Stimulated activated naive B cell treated with anti-CD40 and anti-IgM and Interleukin-4, amounts not matched to agents 10 μg/mL and 1 μg/mL and 100 μg/mL, for 72 hours (primary cell): ENCODE results near the gene CSPG5.

ENCODE experiments used
- ATAC-seq, 2 donors: fragments of 150-1000 bp; cut with Tn5 transposase; replicated peaks; 2 replicates each; pipeline ENCODE4 v1.10.0; 2021; ENCODE audit warnings: moderate library complexity in 1 of 2
- DNase-seq: peaks from one replicate; pipeline ENCODE4 v3.0.0; 2021
- H3K27ac Mint-ChIP-seq: one replicate; pipeline ENCODE4 v1.8.0; 2022; ENCODE audit warnings: mild to moderate bottlenecking, mixed read lengths
- H3K27me3 Mint-ChIP-seq, 2 donors: one replicate each; pipeline ENCODE4 v1.8.0; 2022; ENCODE audit warnings: mixed read lengths in 2 of 2
- H3K36me3 Mint-ChIP-seq, 2 donors: one replicate each; pipeline ENCODE4 v1.8.0; 2022; ENCODE audit warnings: mixed read lengths in 2 of 2, mild to moderate bottlenecking in 1 of 2
- H3K4me1 Mint-ChIP-seq, 2 donors: one replicate each; pipeline ENCODE4 v1.8.0; 2022; ENCODE audit warnings: mixed read lengths in 2 of 2, mild to moderate bottlenecking in 1 of 2
- H3K4me3 Mint-ChIP-seq, 2 donors: one replicate each; pipeline ENCODE4 v1.8.0; 2022; ENCODE audit warnings: mild to moderate bottlenecking in 2 of 2, mixed read lengths in 2 of 2, moderate library complexity in 1 of 2
- H3K9me3 Mint-ChIP-seq, 2 donors: one replicate each; pipeline ENCODE4 v1.8.0; 2022; ENCODE audit warnings: mixed read lengths in 2 of 2, mild to moderate bottlenecking in 1 of 2

Gene CSPG5

DNA sequence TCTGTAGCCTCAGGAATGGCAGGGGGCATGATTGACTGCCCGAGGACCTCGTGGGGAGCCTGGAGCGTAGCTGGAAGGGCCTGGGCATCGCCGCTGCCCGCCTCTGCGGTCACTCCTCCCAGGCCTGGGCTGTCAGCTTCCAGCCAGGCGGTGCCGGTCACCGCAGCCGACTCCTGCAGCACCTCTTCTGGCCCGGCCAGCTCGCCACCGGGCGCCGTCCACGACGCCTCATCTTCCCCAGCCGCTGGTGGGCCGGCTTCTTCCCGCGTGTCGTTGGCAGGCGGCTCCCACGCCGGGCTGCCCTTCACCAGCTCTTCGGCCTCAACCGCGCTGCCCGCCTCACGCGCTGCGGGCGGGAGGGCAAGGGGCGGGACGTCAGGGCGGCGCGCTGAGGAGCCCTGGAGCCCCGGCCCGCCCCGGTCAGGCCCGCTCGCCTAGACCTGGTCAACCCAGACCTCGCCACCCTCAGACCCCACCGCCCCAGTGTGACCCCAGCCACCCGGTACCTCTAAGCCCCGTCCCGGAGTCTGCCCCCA is 1.0 kb downstream of the CSPG5 start:
- peaks cover 39 to 56% of the 10 kb centered on the region in 2 donors for H3K27me3 Mint-ChIP-seq
- no peaks in the 10 kb centered on the region for H3K9me3 Mint-ChIP-seq
- H3K36me3 Mint-ChIP-seq = no peaks in the 10 kb centered on the region
- no peak for DNase-seq
- no peaks in the 10 kb centered on the region for H3K4me1 Mint-ChIP-seq
- H3K27ac Mint-ChIP-seq = no peak overlapping the region
- ATAC-seq = peak in 1 of 2 donors; percentile 26
- H3K4me3 Mint-ChIP-seq = peak overlapping the region; percentile 61 to 76

- Mint-ChIP-seq H3K4me1 (no peaks in the 10 kb centered on the region), H3K9me3 (no peaks in the 10 kb centered on the region), H3K36me3 (no peaks in the 10 kb centered on the region), H3K27ac (no peak overlapping the region), H3K27me3 (peaks cover 38 to 51% of the 10 kb centered on the region in 2 donors), H3K4me3 (no peak overlapping the region)
- no peak for ATAC-seq
- no peak for DNase-seq
Measured at GRCh38 chr3:47573190-47574172, 5.2 kb downstream of the CSPG5 start.

DNA sequence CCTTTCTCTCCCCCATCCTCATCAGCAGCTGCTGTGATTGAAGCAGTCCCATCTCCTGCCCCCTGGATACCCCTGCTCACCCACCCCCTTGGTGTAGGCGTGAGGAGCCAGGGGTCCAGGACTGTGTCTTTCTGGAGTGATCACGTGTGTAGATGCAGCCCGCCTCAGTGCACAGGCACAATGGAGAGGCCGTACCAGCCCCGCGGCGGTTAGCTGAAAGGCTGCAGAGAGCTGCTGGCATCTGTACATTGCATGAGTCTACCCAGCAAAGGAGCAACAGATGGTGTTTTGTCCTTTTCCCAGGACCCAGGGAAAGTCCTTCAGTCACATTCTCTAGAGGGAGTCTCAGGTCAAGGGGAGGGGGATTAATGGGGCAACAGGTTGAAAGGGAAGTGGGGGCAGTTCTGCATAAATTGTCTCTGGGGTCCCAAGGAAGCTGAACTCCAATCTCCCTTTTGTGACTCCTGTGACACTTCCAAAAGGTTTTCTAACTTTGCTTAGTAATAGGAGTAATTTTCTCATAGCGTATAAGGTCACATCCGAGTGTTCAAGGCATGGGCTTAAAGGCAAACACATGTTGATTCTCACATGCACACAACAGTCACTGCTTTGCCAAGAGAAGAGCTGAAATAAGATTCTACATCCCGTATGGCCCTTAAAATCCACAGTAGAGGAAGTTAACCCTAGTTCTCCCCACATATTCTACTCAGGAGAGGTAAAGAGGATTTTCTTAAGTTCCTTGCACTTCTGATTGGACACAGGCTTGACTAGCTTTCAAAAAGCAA is 7.1 kb downstream of the CSPG5 start:
- ATAC-seq (no peak), DNase-seq (no peak)
- Mint-ChIP-seq H3K9me3 (no peaks in the 10 kb centered on the region), H3K27me3 (peaks cover 37 to 38% of the 10 kb centered on the region in 2 donors), H3K4me1 (no peaks in the 10 kb centered on the region), H3K36me3 (no peaks in the 10 kb centered on the region), H3K27ac (no peak overlapping the region), H3K4me3 (no peak overlapping the region)

DNA sequence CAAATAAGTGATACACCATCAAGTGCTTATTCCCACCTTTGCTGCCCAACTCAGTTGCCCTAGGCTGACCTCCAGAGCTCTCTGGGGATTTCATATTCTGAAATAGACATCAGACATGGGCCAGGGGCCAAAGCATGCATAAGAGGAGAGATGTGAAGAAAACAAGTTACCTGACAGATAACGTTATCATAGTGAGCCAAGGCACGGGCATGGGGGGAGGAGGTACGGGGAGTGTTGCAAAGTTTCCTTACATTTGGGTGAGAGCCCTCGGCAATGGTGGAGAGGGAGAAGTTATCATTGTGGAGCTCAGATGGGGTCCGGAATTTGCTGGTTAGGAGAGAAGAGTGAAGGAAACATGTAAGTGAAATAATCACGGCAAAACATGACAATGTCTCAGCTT is 9.8 kb downstream of the CSPG5 start:
- no peaks in the 10 kb centered on the region for H3K36me3 Mint-ChIP-seq
- no peak for DNase-seq
- H3K4me1 Mint-ChIP-seq = no peaks in the 10 kb centered on the region
- peaks cover 26 to 33% of the 10 kb centered on the region in 2 donors for H3K27me3 Mint-ChIP-seq
- ATAC-seq = no peak
- H3K9me3 Mint-ChIP-seq = no peaks in the 10 kb centered on the region
- no peak overlapping the region for H3K27ac Mint-ChIP-seq
- H3K4me3 Mint-ChIP-seq = no peak overlapping the region

DNA sequence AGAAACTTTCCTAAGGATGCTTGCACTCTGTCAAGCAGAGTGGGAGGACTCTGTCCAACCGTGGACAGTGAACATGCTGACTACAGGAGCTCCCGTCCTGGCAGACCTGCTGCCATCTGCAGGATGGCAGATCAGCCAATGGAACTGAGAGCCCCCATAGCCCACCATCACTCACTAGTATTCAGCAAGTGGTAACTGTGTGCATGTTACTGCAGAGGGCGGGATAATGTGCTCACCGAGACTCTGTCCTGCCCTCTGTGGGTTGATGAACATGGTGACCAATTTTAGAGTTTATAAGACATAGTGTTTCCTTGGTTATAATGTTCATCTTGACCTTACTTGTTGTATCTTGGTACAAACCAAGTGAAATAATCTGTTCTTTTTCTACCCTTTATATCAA is 11.5 kb downstream of the CSPG5 start:
- Mint-ChIP-seq H3K9me3 (no peaks in the 10 kb centered on the region), H3K27ac (no peak overlapping the region), H3K36me3 (no peaks in the 10 kb centered on the region), H3K27me3 (peaks cover 11 to 15% of the 10 kb centered on the region in 2 donors), H3K4me3 (no peak overlapping the region), H3K4me1 (no peaks in the 10 kb centered on the region)
- ATAC-seq (no peak), DNase-seq (no peak)

DNA sequence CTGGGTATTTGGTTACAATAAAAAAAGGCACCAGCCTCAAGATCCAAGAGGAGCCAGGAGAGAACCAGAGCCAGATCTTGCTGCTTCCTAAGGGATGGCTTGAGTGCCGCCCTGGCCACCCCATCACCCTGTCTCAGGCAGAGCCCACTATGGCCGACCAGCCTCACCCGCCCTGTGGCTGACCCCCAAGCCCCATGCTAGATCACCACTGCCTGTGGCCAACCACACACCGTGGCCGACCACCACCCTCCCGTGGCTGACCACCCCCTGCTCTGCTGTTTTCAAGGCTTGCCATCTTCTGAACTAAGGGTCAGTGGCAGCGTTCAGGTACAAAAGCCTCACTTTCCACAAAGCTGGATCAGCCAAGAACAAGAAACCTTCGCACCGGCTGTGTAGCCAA is 12.0 kb downstream of the CSPG5 start:
- DNase-seq = no peak
- Mint-ChIP-seq H3K4me1 (no peaks in the 10 kb centered on the region), H3K9me3 (no peaks in the 10 kb centered on the region), H3K4me3 (no peak overlapping the region), H3K27ac (no peak overlapping the region), H3K27me3 (peaks cover 6 to 12% of the 10 kb centered on the region in 2 donors), H3K36me3 (no peaks in the 10 kb centered on the region)
- no peak for ATAC-seq

- H3K27ac Mint-ChIP-seq = no peak overlapping the region
- no peak overlapping the region for H3K4me3 Mint-ChIP-seq
- H3K4me1 Mint-ChIP-seq = no peaks in the 10 kb centered on the region
- DNase-seq (no peak), ATAC-seq (no peak)
- H3K9me3 Mint-ChIP-seq = no peaks in the 10 kb centered on the region
- no peaks in the 10 kb centered on the region for H3K36me3 Mint-ChIP-seq
- peaks cover 6 to 7% of the 10 kb centered on the region in 2 donors for H3K27me3 Mint-ChIP-seq
Measured at GRCh38 chr3:47565734-47566550, 12.7 kb downstream of the CSPG5 start.

DNA sequence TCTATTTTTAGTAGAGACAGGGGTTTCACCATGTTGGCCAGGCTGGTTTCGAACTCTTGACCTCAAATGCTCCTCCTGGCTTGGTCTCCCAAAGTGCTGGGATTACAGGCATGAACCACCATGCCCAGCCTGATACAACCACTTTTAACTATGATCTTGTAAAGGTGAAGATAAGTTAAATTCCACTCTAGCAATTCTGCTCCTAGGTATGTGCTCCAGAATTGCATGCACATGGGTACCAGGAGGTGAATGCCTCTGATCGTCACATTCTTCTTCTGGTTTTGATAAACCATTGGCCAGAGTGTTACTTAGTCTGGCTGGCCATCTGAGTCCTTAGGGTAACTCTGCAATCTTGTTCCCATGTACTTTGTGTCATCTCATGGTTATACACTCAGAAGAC is 22.3 kb downstream of the CSPG5 start:
- ATAC-seq (no peak), DNase-seq (no peak)
- Mint-ChIP-seq H3K9me3 (peaks cover 4 to 5% of the 10 kb centered on the region in 2 donors), H3K27ac (no peak overlapping the region), H3K36me3 (peaks cover 0 to 5% of the 10 kb centered on the region in 2 donors), H3K4me1 (no peaks in the 10 kb centered on the region), H3K27me3 (peaks cover 13 to 14% of the 10 kb centered on the region in 2 donors), H3K4me3 (no peak overlapping the region)

- Mint-ChIP-seq H3K27me3 (peaks cover 13 to 18% of the 10 kb centered on the region in 2 donors), H3K4me1 (no peaks in the 10 kb centered on the region), H3K4me3 (no peak overlapping the region), H3K36me3 (peaks cover 0 to 5% of the 10 kb centered on the region in 2 donors), H3K27ac (no peak overlapping the region), H3K9me3 (peaks cover 4 to 5% of the 10 kb centered on the region in 2 donors)
- ATAC-seq = no peak
- no peak for DNase-seq
Measured at GRCh38 chr3:47554335-47554734, 24.3 kb downstream of the CSPG5 start.

DNA sequence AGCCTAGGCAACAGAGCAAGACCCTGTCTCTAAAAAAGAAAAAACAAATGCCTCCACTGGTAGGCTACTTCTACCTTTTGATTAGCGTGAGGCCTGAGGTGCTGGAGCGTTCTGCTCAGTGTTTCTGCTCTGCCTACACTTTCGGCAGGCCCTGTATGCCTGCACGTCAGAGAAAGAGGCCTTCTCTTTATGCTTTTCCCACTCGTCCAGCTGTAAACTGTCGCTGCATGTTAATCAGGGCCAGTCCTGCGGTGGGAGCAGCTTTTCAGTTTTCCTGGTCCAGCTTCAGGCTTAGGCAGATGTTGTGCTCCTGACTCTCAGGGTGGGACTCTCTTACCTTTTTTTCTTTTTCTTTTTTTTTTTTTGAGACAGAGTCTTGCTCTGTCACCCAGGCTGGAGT is 25.3 kb downstream of the CSPG5 start:
- Mint-ChIP-seq H3K27ac (no peak overlapping the region), H3K4me3 (no peak overlapping the region), H3K4me1 (no peaks in the 10 kb centered on the region), H3K27me3 (peaks cover 13 to 18% of the 10 kb centered on the region in 2 donors), H3K9me3 (peaks cover 4 to 5% of the 10 kb centered on the region in 2 donors), H3K36me3 (peaks cover 0 to 5% of the 10 kb centered on the region in 2 donors)
- ATAC-seq (no peak), DNase-seq (no peak)

- H3K4me1 Mint-ChIP-seq = no peaks in the 10 kb centered on the region
- ATAC-seq (no peak), DNase-seq (no peak)
- H3K27ac Mint-ChIP-seq = no peak overlapping the region
- H3K9me3 Mint-ChIP-seq = no peaks in the 10 kb centered on the region
- H3K4me3 Mint-ChIP-seq = no peak overlapping the region
- H3K36me3 Mint-ChIP-seq = no peaks in the 10 kb centered on the region
- H3K27me3 Mint-ChIP-seq = no peaks in the 10 kb centered on the region
Measured at GRCh38 chr3:47542471-47543173, 36.0 kb downstream of the CSPG5 start.

DNA sequence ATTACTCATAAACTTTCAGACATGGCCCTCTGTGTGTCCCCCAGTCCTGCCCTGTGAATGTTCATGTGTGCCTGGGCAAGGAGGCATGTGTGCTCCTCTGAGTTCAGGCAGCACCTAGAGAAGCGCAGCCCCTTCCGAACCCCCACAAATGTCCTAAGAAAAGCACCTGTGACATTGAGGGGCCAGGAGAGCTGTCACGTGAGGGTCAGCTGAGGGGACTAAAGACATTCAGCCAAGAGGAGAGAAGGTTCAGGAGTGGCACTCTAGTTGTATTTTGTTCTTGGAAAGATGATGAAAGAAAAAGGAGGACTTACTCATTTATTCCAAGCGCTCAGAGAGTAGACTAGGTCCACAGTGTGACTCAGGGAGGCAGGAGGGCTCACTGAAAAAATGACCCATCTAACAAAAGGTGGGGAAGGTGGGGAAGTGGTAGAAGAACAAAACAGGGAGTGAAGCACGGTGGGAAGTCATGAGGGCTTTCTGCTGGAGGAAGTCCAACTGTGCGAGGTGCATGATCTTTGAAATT is 37.0 kb downstream of the CSPG5 start:
- Mint-ChIP-seq H3K4me1 (no peaks in the 10 kb centered on the region), H3K27me3 (no peaks in the 10 kb centered on the region), H3K27ac (no peak overlapping the region), H3K4me3 (no peak overlapping the region), H3K36me3 (no peaks in the 10 kb centered on the region), H3K9me3 (no peaks in the 10 kb centered on the region)
- ATAC-seq = no peak
- no peak for DNase-seq

DNA sequence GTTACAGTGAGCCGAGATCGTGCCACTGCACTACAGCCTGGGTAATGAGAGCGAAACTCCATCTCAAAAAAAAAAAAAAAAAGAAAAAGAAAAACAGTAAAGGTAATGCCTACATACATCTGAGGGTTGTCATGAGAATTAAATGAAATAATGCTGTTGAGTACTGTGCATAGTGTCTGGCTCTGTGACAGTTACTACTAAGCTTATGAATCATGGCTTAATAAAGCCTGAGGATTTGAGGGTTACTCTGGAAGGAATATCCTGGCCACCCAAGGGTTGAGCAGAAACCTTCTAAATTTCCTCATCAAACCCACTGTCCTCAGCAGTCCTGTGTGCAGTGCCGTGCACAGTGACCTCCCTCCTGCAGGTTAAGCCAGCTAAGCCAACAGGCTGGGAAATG is 38.4 kb downstream of the CSPG5 start:
- peaks cover 0 to 5% of the 10 kb centered on the region in 2 donors for H3K4me1 Mint-ChIP-seq
- no peaks in the 10 kb centered on the region for H3K9me3 Mint-ChIP-seq
- H3K27me3 Mint-ChIP-seq = no peaks in the 10 kb centered on the region
- no peaks in the 10 kb centered on the region for H3K36me3 Mint-ChIP-seq
- no peak overlapping the region for H3K4me3 Mint-ChIP-seq
- DNase-seq = no peak
- ATAC-seq = no peak
- H3K27ac Mint-ChIP-seq = no peak overlapping the region
